ENCODE measurements around the gene ABCB9.
"Not testable (repeated sequence)": the region's sequence is repeated elsewhere in the genome, so short reads cannot be mapped to it uniquely, and the experiment has no call there.

ABCB9 gene

DNA sequence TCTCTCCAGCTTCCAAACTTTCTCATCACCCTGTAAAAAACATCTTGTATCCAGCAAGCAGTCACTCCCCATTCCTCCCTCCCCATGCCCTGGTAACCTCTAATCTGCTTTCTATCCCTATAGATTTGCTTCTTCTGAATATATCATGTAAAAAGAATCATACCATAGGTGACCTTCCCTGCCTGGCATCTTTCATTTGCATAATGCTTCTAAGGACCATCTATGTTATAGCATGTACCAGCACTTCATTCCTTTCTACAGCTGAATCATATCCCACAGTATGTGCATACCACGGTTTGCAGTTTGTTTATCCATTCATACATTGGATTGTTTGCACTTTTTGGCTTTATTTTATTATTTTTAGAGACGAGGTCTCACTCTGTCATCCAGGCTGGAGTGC lies 47.4 kb downstream of the ABCB9 start:
- Histone ChIP-seq H3K4me1 (ENCODE audit: control insufficient read depth, insufficient read depth, low read length) (peaks cover 10% of the 10 kb centered on the region), H3K9ac (ENCODE audit: low read depth, low read length) (no peak overlapping the region), H3K27me3 (ENCODE audit: control insufficient read depth, insufficient read depth, low read length) (no peaks in the 10 kb centered on the region), H3K4me2 (ENCODE audit: low read length) (no peak overlapping the region), H3K4me3 (ENCODE audit: low read length) (no peak overlapping the region), H3K36me3 (ENCODE audit: insufficient read depth, low read length) (no peaks in the 10 kb centered on the region), H3K9me3 (replicated peaks; ENCODE audit: low read length) (no peaks in the 10 kb centered on the region)

DNA sequence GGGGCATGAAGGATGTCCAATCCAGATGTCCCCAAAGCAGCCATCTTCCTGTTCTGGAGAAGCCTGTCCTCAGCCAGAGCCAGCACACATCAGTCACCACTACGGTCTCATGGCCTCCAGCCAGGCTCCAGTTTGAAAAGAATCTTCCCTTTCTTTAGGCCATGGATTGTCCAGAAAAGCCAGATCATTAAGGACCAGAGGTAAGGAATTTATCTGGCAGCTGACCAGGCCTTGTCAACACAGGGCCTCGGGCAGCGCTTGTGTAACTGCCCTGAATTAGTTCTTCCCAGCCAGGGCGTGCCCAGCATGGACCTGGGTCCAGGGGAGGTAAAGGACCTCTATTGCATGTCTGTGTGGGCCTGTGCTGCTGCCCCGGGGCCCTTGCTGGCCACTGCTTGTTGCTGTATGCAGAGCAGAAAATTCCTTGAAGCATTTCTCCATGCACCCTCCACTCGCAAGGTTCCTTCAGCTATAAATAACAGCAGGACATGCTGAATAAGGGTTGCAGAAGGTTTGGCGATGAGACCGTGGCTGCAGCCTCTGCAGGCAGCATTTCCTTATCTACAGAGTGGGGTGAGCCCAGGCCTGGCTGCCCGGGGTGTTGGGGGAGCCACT lies 48.6 kb downstream of the ABCB9 start:
- no peak overlapping the region for H3K9ac ChIP-seq (ENCODE audit: low read depth, low read length)

DNA sequence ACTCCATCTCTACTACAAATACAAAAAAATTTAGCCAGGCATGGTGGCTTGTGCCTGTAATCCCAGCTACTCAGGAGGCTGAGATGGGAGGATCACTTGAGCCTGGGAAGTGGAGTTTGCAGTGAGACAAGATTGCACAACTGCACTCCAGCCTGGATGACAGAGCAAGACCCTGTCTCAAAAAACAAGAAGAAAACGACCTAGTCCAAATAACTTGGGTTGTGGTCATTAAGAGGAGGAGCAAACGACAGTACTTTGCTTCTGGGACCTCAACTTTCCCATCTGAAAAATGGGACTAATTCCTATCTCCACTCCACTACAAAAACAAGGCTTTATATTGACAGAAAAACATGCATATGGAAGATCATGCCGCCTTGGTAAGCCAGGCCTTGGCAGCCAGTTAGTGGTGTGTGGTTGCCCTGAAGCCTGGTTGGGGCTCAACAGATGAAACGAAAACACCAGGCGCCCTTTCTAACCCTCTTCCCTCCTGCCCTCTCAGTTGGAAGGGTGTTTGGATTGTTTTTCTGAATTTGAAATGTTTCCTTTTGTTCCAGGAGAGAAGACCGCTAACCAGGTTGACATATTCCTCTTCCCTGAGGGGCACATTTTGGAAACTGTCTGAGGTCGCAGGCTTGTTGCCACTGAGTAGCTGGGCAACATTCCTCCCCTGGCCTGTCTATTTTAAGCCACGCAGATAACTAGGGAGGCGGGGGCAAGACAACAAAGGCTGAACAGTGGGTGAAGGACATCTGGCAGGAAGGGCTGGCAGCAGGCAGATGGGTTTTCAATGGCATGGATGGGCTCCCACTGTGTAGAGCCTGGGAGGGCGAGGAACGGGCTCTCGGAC lies 56.6 kb downstream of the ABCB9 start:
- no peak overlapping the region for H3K4me3 ChIP-seq (ENCODE audit: low read length)

More for the DNA sequence above, 48.6 kb downstream of the ABCB9 start:
- no peak overlapping the region for H3K4me2 ChIP-seq (ENCODE audit: low read length)
- H3K4me3 ChIP-seq (ENCODE audit: low read length), result no peak overlapping the region
- H3K4me1 ChIP-seq (ENCODE audit: control insufficient read depth, insufficient read depth, low read length), result peaks cover 10% of the 10 kb centered on the region
- H3K9me3 ChIP-seq (replicated peaks; ENCODE audit: low read length), result no peaks in the 10 kb centered on the region
- no peaks in the 10 kb centered on the region for H3K36me3 ChIP-seq (ENCODE audit: insufficient read depth, low read length)
- no peaks in the 10 kb centered on the region for H3K27me3 ChIP-seq (ENCODE audit: control insufficient read depth, insufficient read depth, low read length)

DNA sequence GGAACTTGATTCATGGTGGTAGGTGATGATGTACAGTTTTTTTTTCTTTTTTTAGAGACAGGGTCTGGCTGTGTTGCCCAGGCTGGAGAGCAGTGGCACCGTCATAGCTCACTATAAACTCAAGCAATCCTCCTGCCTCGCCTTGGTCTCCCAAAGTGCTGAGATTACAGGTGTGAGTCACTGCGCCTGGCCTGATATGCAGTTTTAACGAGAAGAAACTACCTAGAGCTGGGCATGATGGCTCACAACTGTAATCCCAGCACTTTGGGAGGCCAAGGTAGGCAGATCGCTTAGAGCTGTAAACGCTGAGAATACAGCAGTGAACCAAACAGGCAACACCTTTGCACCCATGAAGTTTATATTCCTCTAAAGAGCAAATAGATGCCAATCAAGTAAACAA lies 57.3 kb downstream of the ABCB9 start:
- no peak overlapping the region for H3K4me2 ChIP-seq (ENCODE audit: low read length)
- no peak overlapping the region for H3K9ac ChIP-seq (ENCODE audit: low read depth, low read length)
- no peak overlapping the region for H3K4me3 ChIP-seq (ENCODE audit: low read length)
- H3K9me3 ChIP-seq (replicated peaks; ENCODE audit: low read length), result no peaks in the 10 kb centered on the region
- no peaks in the 10 kb centered on the region for H3K27me3 ChIP-seq (ENCODE audit: control insufficient read depth, insufficient read depth, low read length)
- no peaks in the 10 kb centered on the region for H3K4me1 ChIP-seq (ENCODE audit: control insufficient read depth, insufficient read depth, low read length)
- no peaks in the 10 kb centered on the region for H3K36me3 ChIP-seq (ENCODE audit: insufficient read depth, low read length)

More for the DNA sequence above, 56.6 kb downstream of the ABCB9 start:
- no peaks in the 10 kb centered on the region for H3K4me1 ChIP-seq (ENCODE audit: control insufficient read depth, insufficient read depth, low read length)
- no peak overlapping the region for H3K4me2 ChIP-seq (ENCODE audit: low read length)
- no peaks in the 10 kb centered on the region for H3K27me3 ChIP-seq (ENCODE audit: control insufficient read depth, insufficient read depth, low read length)
- H3K36me3 ChIP-seq (ENCODE audit: insufficient read depth, low read length), result no peaks in the 10 kb centered on the region
- no peaks in the 10 kb centered on the region for H3K9me3 ChIP-seq (replicated peaks; ENCODE audit: low read length)
- no peak overlapping the region for H3K9ac ChIP-seq (ENCODE audit: low read depth, low read length)

- H3K9ac ChIP-seq (ENCODE audit: low read depth, low read length); H3K27me3 ChIP-seq (ENCODE audit: control insufficient read depth, insufficient read depth, low read length); H3K4me2 ChIP-seq (ENCODE audit: low read length); H3K36me3 ChIP-seq (ENCODE audit: insufficient read depth, low read length); H3K4me3 ChIP-seq (ENCODE audit: low read length); H3K9me3 ChIP-seq (replicated peaks; ENCODE audit: low read length); H3K4me1 ChIP-seq (ENCODE audit: control insufficient read depth, insufficient read depth, low read length): not testable (repeated sequence)
Measured at GRCh38 chr12:122905258-122905657, 61.0 kb downstream of the ABCB9 start.

- H3K4me3 ChIP-seq (ENCODE audit: low read length), result no peak overlapping the region
- H3K4me1 ChIP-seq (ENCODE audit: control insufficient read depth, insufficient read depth, low read length), result peaks cover 6% of the 10 kb centered on the region
- H3K27me3 ChIP-seq (ENCODE audit: control insufficient read depth, insufficient read depth, low read length), result peaks cover 8% of the 10 kb centered on the region
- H3K9me3 ChIP-seq (replicated peaks; ENCODE audit: low read length), result no peaks in the 10 kb centered on the region
- no peak overlapping the region for H3K9ac ChIP-seq (ENCODE audit: low read depth, low read length)
- no peaks in the 10 kb centered on the region for H3K36me3 ChIP-seq (ENCODE audit: insufficient read depth, low read length)
- no peak overlapping the region for H3K4me2 ChIP-seq (ENCODE audit: low read length)
Measured at GRCh38 chr12:122903693-122904034, 62.6 kb downstream of the ABCB9 start.

DNA sequence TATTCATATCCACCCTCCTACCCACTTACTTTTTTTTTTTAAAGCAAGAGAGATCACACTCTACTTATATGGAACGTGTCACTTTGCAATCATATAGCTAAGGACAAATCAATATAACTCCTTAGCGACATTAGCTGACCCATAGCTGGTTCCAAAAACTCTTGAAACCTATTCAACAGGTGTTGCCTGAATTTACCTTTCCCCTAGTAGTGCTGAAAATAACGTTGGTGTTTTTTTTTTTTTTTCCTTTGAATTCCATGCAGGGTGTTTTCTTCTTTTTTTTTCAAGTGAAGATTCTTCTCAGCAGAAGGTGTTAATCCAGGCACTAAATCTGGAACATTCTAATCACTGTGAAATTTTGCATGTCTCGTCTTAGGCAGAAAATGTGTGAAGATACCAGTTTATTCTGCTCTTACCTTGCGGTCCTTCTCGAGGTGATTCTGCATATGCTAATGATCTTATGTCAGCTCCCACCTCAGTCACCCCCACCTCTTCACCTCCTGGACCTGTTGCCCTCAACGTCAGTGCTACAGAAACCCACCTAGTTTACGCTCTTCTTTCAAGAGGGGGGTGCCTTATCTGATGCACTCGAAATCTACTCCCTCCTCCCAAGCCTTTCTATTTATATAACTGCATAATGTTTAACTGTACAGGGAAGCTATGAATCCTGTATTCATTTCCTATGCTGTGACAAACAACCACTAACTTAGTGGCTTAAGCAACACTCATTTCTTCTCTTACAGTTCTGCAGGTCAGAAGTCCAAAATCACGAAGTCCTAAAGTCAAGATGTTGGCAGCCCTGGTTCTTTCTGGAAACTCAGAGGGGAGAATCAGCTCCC lies 63.2 kb downstream of the ABCB9 start:
- H3K9me3 ChIP-seq (replicated peaks; ENCODE audit: low read length), result no peaks in the 10 kb centered on the region
- H3K4me3 ChIP-seq (ENCODE audit: low read length), result no peak overlapping the region
- no peak overlapping the region for H3K4me2 ChIP-seq (ENCODE audit: low read length)
- H3K9ac ChIP-seq (ENCODE audit: low read depth, low read length), result no peak overlapping the region
- peaks cover 8% of the 10 kb centered on the region for H3K27me3 ChIP-seq (ENCODE audit: control insufficient read depth, insufficient read depth, low read length)
- H3K36me3 ChIP-seq (ENCODE audit: insufficient read depth, low read length), result no peaks in the 10 kb centered on the region
- peaks cover 12% of the 10 kb centered on the region for H3K4me1 ChIP-seq (ENCODE audit: control insufficient read depth, insufficient read depth, low read length)

DNA sequence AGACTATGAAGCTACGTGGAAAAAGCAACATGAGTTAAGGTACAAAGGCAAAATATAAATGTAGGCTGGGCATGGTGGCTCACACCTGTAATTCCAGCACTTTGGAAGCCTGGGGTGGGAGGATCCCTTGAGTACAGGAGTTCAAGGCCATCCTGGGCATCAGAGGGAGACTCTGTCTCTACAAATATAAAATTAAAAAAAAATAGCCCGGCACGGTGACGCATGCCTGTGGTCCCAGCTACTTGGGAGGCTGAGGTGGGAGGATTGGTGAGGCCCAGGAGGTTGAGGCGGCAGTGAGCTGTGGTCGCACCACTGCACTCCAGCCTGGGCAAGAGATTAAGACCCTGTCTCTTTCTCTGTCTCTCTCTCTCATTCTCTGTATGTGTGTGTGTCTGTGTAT lies 66.4 kb downstream of the ABCB9 start:
- H3K4me3 ChIP-seq (ENCODE audit: low read length), result no peak overlapping the region
- no peaks in the 10 kb centered on the region for H3K9me3 ChIP-seq (replicated peaks; ENCODE audit: low read length)
- H3K4me1 ChIP-seq (ENCODE audit: control insufficient read depth, insufficient read depth, low read length), result peaks cover 15% of the 10 kb centered on the region
- no peak overlapping the region for H3K4me2 ChIP-seq (ENCODE audit: low read length)
- H3K27me3 ChIP-seq (ENCODE audit: control insufficient read depth, insufficient read depth, low read length), result peaks cover 8% of the 10 kb centered on the region
- H3K9ac ChIP-seq (ENCODE audit: low read depth, low read length), result no peak overlapping the region
- no peaks in the 10 kb centered on the region for H3K36me3 ChIP-seq (ENCODE audit: insufficient read depth, low read length)

DNA sequence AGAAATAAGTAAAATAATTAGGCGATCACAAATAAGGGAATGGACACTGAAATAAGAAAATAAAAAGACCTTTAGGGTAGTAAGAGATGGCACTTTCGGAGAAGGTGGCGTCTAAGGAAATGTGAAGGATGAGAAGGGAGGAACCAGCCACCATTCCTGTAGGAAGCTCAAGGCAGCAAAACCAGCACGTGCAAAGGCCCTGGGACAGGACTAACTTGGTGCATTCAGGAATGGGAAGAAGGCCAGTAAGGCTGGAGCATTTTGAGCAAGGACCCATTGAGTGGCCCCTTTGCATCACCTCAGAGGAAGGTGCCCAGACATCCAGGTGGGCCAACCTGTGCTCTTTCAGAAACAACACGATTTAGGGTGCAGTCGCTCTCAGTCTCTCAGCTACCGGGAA lies 69.6 kb downstream of the ABCB9 start:
- no peak overlapping the region for H3K4me3 ChIP-seq (ENCODE audit: low read length)
- peaks cover 47% of the 10 kb centered on the region for H3K4me1 ChIP-seq (ENCODE audit: control insufficient read depth, insufficient read depth, low read length)
- H3K9ac ChIP-seq (ENCODE audit: low read depth, low read length), result no peak overlapping the region
- no peaks in the 10 kb centered on the region for H3K27me3 ChIP-seq (ENCODE audit: control insufficient read depth, insufficient read depth, low read length)
- no peaks in the 10 kb centered on the region for H3K9me3 ChIP-seq (replicated peaks; ENCODE audit: low read length)
- H3K4me2 ChIP-seq (ENCODE audit: low read length), result no peak overlapping the region
- no peaks in the 10 kb centered on the region for H3K36me3 ChIP-seq (ENCODE audit: insufficient read depth, low read length)

GRCh38 chr12:122895704-122896636 lies 70.3 kb downstream of the ABCB9 start, which contains the start of gene VPS37B:
Gene VPS37B (minus strand): TSS chr12:122896124. CDS start chr12:122896062, 62 bp downstream.
- Histone ChIP-seq H3K9me3 (replicated peaks; ENCODE audit: low read length) (no peaks in the 10 kb centered on the region), H3K4me1 (ENCODE audit: control insufficient read depth, insufficient read depth, low read length) (peaks cover 54% of the 10 kb centered on the region)

More at GRCh38 chr12:122895704-122896636, 70.3 kb downstream of the ABCB9 start, which contains the start of gene VPS37B:
- H3K4me3 ChIP-seq (ENCODE audit: low read length), result peak within 1 kb of the TSS; percentile 93
- H3K9ac ChIP-seq (ENCODE audit: low read depth, low read length), result peak within 1 kb of the TSS; percentile 98
- H3K27me3 ChIP-seq (ENCODE audit: control insufficient read depth, insufficient read depth, low read length), result no peaks in the 10 kb centered on the region
- no peaks in the 10 kb centered on the region for H3K36me3 ChIP-seq (ENCODE audit: insufficient read depth, low read length)
- H3K4me2 ChIP-seq (ENCODE audit: low read length), result peak within 1 kb of the TSS; percentile 94
